Measurements from ENCODE around the gene MARVELD2. TPM values are rescaled to one million over a fixed set of nuclear protein-coding genes. Genes with fewer than 3 reads are reported as not detected.
"Not testable (repeated sequence)": the region's sequence is repeated elsewhere in the genome, so short reads cannot be mapped to it uniquely, and the experiment has no call there.

The MARVELD2 gene
- total RNA-seq, 8 experiments from 2014 or later = 0.05 to 2.5 (median 0.26) TPM

DNA sequence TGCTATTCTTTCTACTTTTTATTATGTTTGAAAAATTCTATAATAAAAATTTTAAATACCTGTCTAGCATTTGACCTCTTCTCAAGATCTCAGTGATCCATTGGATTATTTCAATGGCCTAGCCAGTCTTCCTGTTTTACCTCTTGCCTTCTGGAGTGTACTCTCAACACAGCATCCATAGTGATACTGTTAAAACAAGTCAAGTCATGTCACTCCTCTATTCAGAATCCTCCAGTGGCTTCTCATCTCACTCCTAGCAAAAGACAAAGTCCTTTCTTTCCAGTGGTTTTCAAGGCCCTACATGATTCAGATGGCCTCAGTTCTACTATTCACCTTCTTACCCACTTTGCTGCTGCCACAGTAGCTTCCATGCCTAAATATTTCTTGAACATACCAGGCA, 1.8 kb downstream of the MARVELD2 start:
- Histone ChIP-seq H3K27ac (no peak overlapping the region), H3K4me1 (replicated peaks in 1 of 2) (no peaks in the 10 kb centered on the region), H3K4me3 (no peak overlapping the region)
- no peak for ATAC-seq (replicated peaks in 6 of 8)
- in situ Hi-C loops (cut with MboI; ENCODE audit: low pct_unique_long_range_greater_than_20kb in 2 of 9, low sequenced_read_pairs in 9 of 9, unreplicated experiment in 9 of 9) = no loop called here

DNA sequence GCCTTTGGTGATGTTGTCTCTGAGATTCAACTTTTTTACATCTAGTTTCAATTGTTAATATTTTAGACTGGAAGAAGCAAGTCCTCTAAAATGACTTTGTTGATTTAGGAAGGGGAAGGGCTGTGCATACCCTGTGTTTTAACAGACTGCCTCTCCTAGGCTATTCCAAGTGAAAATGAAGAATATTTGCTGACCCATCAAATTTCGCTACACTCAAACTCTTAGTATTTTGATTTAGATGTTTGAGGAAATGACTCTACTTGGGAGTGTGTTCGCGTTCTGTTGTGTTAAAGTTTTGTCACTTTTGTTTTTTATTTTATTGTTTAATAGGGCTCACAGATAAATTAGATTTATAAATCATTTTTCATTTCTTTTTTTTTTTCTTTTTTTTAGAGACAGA, 3.6 kb downstream of the MARVELD2 start:
- in situ Hi-C loops (cut with MboI; ENCODE audit: low pct_unique_long_range_greater_than_20kb in 2 of 9, low sequenced_read_pairs in 9 of 9, unreplicated experiment in 9 of 9) = no loop called here
- H3K27ac ChIP-seq = no peak overlapping the region
- 87 to 100% (median 100%) methylated on average over 1 to 3 of the region's 3 CpGs for WGBS, 10 experiments
- no peak for ATAC-seq (replicated peaks in 6 of 8)
- no peaks in the 10 kb centered on the region for H3K4me1 ChIP-seq (replicated peaks in 1 of 2)
- H3K4me3 ChIP-seq = no peak overlapping the region

DNA sequence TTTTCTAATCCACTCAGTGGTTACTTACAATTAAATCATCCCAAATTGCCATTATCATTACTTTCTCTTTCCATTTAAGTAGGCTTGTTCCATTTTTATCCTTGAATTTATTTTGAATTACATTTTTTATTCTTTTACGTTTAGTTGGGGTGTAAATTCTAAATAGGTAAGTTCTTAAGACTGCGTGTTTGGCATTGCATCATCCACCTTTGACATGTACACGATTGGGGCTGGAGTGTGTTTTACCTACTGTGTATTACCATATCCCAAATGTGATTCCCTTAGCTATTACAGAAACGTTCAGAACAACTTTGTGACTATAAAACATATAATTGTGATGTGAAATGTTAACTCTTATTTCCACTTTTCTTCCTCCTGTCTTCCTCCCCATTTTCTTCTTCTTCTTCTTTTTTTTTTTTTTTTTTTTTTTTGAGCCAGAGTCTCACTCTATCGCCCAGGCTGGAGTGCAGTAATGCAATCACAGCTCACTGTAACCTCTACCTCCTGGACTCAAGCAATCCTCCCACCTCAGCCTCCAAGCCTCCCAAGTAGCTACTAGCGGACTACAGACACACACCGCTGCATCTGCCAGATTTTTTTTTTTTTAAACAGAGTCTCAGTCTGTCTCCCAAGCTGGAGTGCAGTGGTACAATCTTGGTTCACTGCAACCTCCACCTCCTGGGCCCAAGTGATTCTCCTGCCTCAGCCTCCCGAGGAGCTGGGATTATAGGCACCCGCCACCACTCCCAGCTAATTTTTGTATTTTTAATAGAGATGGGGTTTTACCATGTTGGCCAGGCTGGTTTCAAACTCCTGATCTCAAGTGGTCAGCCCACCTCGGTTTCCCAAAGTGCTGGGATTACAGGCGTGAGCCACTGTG, 16.7 kb downstream of the MARVELD2 start:
- Histone ChIP-seq H3K4me3 (no peak overlapping the region), H3K4me1 (replicated peaks in 1 of 2) (no peaks in the 10 kb centered on the region), H3K27ac (no peak overlapping the region)
- ATAC-seq (replicated peaks in 6 of 8) = no peak
- 60 to 100% (median 83%) methylated on average over 3 to 9 of the region's 11 CpGs for WGBS, 10 experiments
- in situ Hi-C loops (cut with MboI; ENCODE audit: low pct_unique_long_range_greater_than_20kb in 2 of 9, low sequenced_read_pairs in 9 of 9, unreplicated experiment in 9 of 9) = no loop called here

DNA sequence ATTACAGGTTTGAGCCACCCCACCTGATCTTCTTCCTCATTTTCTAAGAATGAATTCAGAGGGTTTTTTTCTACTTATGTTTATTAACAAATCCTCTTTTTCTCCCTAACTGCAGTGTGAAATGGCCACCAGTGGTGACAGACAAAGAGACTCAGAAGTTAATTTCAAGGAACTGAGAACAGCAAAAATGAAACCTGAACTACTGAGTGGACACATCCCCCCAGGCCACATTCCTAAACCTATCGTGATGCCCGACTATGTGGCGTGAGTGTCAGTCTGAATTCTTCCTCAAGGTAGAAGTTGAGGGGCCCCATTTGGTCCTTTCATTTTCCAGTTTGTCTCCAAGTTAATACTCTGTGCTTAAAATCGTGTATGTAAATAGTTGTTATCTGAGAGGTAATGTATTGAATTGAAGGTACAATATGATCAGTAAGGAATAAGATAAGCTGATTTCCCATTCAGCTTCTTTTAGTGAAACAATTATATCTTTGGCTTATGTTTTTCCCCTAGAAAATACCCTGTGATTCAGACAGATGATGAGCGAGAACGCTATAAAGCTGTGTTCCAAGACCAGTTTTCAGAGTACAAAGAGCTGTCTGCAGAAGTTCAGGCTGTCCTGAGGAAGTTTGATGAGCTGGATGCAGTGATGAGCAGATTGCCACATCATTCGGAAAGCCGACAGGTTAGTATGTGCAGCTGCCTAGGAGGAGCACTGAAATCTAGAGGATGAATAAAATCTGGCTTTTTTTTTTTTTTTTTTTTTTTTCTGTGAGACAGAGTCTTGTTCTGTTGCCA, 17.7 kb downstream of the MARVELD2 start:
- ATAC-seq (replicated peaks in 6 of 8) = no peak
- in situ Hi-C loops (cut with MboI; ENCODE audit: low pct_unique_long_range_greater_than_20kb in 2 of 9, low sequenced_read_pairs in 9 of 9, unreplicated experiment in 9 of 9) = no loop called here

DNA sequence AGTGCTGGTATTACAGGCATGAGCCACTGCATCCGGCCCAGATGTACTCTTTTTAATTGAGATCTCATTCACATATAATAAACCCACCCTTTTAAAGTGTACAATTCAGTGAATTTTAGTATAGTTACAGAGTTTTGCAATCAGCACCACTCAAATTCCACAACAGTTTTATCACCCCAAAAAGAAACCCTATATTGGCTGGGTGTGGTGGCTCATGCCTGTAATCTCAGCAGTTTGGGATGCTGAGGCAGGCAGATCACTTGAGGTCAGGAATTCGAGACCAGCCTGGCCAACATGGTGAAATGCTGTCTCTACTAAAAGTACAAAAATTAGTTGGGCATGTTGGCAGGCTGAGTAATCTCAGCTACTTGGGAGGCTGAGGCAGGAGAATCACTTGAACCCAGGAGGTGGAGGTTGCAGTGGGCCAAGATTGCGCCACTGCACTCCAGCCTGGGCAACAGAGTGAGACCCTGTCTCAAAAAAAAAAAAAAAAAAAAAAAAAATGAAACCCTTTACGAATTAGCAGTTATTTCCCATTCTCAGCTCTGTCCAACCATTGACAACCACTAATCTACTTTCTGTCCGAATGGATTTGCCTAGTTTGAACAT, 20.5 kb downstream of the MARVELD2 start:
- H3K27ac ChIP-seq; in situ Hi-C loops (cut with MboI; ENCODE audit: low pct_unique_long_range_greater_than_20kb in 2 of 9, low sequenced_read_pairs in 9 of 9, unreplicated experiment in 9 of 9); H3K4me3 ChIP-seq; ATAC-seq (replicated peaks in 6 of 8); H3K4me1 ChIP-seq (replicated peaks in 1 of 2): not testable (repeated sequence)
- 37 to 100% (median 82%) methylated on average over 2 to 3 of the region's 5 CpGs; no CpG with 5 or more reads in 2 of the 10 experiments for WGBS, 10 experiments

More for the DNA sequence above, 17.7 kb downstream of the MARVELD2 start:
- H3K27ac ChIP-seq = no peak overlapping the region
- H3K4me1 ChIP-seq (replicated peaks in 1 of 2) = no peaks in the 10 kb centered on the region
- WGBS, 10 experiments = 33 to 100% (median 92%) methylated on average over 1 to 8 of the region's 8 CpGs; no CpG with 5 or more reads in 1 of the 10 experiments
- no peak overlapping the region for H3K4me3 ChIP-seq

DNA sequence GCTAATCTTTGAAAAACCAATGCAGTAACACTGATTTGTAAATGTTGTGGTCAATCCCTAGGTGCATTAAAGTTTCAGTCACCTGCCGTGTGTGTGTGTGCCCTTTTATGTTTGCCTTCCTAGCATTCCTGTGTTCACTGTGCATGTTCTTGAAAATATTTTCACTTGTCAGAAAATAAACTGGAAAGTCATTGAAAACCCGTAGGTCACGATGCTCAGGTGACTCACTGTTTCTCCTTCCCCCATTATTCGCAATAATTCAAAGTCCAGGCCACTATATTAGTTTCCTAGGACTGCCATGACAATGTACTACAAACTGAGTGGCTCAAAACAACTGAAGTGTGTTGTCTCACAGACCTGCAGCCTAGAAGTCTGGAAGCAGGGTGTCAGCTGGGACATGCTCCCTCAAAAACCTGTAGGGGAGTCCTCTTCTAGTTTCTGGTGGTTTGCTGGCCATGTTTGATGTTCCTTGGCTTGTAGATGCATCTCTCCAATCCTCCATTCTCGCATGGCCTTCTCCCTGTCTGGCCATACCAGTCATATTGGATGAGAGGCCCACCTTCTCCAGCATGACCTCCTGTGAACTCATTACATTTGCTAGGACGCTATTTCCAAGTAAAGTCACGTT, 29.3 kb downstream of the MARVELD2 start:
- Histone ChIP-seq H3K4me1 (replicated peaks in 1 of 2) (no peaks in the 10 kb centered on the region), H3K4me3 (no peak overlapping the region), H3K27ac (no peak overlapping the region)
- 55 to 100% (median 89%) methylated on average over 1 to 7 of the region's 7 CpGs for WGBS, 10 experiments
- in situ Hi-C loops (cut with MboI; ENCODE audit: low pct_unique_long_range_greater_than_20kb in 2 of 9, low sequenced_read_pairs in 9 of 9, unreplicated experiment in 9 of 9) = no loop called here
- ATAC-seq (replicated peaks in 6 of 8) = no peak

DNA sequence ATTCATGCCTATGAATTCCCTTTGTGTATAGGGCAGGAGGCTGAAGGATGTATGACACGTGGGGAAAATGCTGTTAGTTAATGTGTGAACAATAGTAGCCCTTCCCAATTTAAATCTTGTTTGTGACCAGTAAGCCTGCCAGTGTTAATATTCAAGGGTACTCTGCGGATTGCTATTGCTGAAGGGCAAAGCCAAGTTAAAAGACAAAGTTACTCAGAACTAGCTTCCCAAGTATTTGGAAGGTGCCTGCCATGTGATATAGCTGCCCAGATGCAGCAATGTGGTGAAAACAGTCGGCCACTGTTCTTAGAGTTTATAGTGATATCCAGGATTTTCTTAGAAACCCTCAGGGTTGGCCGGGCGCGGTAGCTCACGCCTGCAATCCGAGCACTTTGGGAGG, 34.6 kb downstream of the MARVELD2 start:
- Histone ChIP-seq H3K27ac (no peak overlapping the region), H3K4me1 (replicated peaks in 1 of 2) (peaks cover 0 to 4% of the 10 kb centered on the region in 2 donors), H3K4me3 (no peak overlapping the region)
- ATAC-seq (replicated peaks in 6 of 8) = no peak
- in situ Hi-C loops (cut with MboI; ENCODE audit: low pct_unique_long_range_greater_than_20kb in 2 of 9, low sequenced_read_pairs in 9 of 9, unreplicated experiment in 9 of 9) = no loop called here
- WGBS, 10 experiments = 46 to 100% (median 84%) methylated on average over 1 to 8 of the region's 8 CpGs; no CpG with 5 or more reads in 1 of the 10 experiments

DNA sequence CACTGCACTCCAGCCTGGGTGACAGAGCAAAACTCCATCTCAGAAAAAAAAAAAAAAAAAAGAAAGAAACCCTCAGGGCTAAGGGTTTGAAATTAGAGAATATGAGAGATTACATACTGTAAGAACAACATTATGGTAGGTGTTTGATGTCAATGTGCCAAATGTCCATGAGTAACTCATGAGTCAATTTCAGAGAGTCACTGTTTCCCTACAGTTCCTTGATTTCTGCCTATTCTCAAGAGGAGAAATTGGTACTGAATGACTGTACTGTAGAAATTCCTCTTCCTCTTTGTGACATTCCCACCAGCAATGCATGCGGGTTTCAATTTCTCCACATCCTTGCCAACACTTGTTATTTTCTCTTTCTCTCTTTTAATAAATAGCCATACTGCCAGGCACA, 35.2 kb downstream of the MARVELD2 start:
- WGBS, 10 experiments = 50 to 100% (median 100%) methylated on average over 1 of the region's 1 CpG; no CpG with 5 or more reads in 4 of the 10 experiments
- in situ Hi-C loops (cut with MboI; ENCODE audit: low pct_unique_long_range_greater_than_20kb in 2 of 9, low sequenced_read_pairs in 9 of 9, unreplicated experiment in 9 of 9) = no loop called here
- ATAC-seq (replicated peaks in 6 of 8) = no peak

DNA sequence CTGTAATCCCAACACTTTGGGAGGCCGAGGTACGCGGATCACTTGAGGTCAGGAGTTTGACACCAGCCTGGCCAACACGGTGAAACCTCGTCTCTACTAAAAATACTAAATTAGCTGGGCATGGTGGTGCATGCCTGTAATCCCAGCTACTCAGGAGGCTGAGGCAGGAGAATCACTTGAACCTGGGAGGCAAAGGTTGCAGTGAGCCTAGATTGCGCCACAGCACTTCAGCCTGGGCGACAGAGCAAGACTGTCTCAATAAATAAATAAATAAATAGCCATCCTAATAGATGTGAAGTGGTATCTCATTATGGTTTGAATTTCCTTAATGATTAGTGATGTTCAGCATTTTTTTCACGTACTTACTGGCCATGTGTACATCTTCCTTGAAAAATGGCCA, 35.6 kb downstream of the MARVELD2 start:
- H3K4me1 ChIP-seq (replicated peaks in 1 of 2); ATAC-seq (replicated peaks in 6 of 8); in situ Hi-C loops (cut with MboI; ENCODE audit: low pct_unique_long_range_greater_than_20kb in 2 of 9, low sequenced_read_pairs in 9 of 9, unreplicated experiment in 9 of 9); H3K27ac ChIP-seq; H3K4me3 ChIP-seq: not testable (repeated sequence)
- 85 to 100% (median 95%) methylated on average over 1 to 7 of the region's 8 CpGs; no CpG with 5 or more reads in 2 of the 10 experiments for WGBS, 10 experiments

More for the DNA sequence above, 35.2 kb downstream of the MARVELD2 start:
- Histone ChIP-seq H3K27ac (no peak overlapping the region), H3K4me1 (replicated peaks in 1 of 2) (peaks cover 0 to 4% of the 10 kb centered on the region in 2 donors), H3K4me3 (no peak overlapping the region)

DNA sequence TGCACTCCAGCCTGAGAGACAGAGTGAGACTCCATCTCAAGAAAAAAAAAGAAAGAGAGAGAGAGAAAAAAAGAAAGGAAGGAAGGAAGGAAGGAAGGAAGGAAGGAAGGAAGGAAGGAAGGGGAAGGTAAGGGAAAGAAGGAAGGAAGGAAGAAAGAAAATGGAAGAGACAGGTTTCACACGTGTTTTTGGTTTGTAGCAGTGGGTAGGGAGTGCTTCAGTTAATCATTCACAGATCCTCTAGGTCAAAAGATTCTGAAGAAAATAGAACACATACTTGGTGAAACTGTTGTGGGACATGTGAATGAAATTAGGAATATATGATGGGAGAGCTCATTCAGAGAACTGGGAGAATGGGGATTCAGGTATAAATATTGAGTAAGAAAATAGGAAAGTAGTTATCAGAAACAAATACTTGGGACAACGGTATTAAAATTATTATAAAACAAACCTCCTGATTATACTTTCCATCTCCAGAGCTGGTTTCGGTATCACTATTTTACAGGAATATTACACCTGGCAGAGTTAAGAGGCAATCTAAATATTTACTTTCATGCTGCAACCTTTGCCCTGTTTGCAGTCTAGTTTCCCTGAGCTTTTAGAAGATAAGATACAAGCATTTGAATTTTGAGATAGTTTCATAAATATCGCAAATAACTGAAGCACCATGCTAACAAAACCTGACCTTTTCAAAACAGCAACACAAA, 37.2 kb downstream of the MARVELD2 start:
- Histone ChIP-seq H3K4me3 (no peak overlapping the region), H3K27ac (no peak overlapping the region), H3K4me1 (replicated peaks in 1 of 2) (peaks cover 0 to 4% of the 10 kb centered on the region in 2 donors)
- no peak for ATAC-seq (replicated peaks in 6 of 8)
- in situ Hi-C loops (cut with MboI; ENCODE audit: low pct_unique_long_range_greater_than_20kb in 2 of 9, low sequenced_read_pairs in 9 of 9, unreplicated experiment in 9 of 9) = no loop called here
- 50 to 89% (median 80%) methylated on average over 1 to 4 of the region's 4 CpGs for WGBS, 10 experiments

DNA sequence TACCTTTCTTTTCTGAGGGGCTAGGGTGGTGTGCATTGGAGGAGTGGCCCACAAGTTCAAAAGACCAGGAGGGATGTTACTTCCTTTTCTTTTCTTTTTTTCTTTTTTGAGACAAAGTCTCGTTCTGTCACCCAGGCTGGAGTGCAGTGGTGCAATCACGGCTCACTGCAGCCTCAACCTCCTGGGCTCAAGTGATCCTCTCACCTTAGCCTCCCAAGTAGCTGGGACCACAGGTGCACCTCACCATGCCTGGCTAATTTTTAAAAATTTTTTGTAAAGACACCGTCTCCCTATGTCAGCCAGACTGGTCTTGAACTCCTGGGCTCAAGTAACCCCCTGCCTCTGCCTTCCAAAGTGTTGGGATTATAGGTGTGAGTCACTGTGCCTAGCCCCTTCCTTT, 38.6 kb downstream of the MARVELD2 start:
- in situ Hi-C loops (cut with MboI; ENCODE audit: low pct_unique_long_range_greater_than_20kb in 2 of 9, low sequenced_read_pairs in 9 of 9, unreplicated experiment in 9 of 9); ATAC-seq (replicated peaks in 6 of 8): not testable (repeated sequence)
- 90 to 100% (median 94%) methylated on average over 1 to 3 of the region's 3 CpGs; no CpG with 5 or more reads in 3 of the 10 experiments for WGBS, 10 experiments

More for the DNA sequence above, 38.6 kb downstream of the MARVELD2 start:
- not testable (repeated sequence) for H3K4me3 ChIP-seq; H3K4me1 ChIP-seq (replicated peaks in 1 of 2); H3K27ac ChIP-seq
